H9 (cell line): ENCODE measurements around the gene DNAJC18. TPM values are rescaled to one million over a fixed set of nuclear protein-coding genes. Genes with fewer than 3 reads are reported as not detected.

ENCODE experiments used
- DNase-seq: peaks from one replicate; pipeline ENCODE4 v3.0.0-alpha.2; 2017
- H2AFZ ChIP-seq: one replicate; pipeline ENCODE4 v1.6.1; 2013; ENCODE audit warnings: mild to moderate bottlenecking, low read length, control low read depth, moderate library complexity
- H2AK5ac ChIP-seq: 2 replicates; pipeline ENCODE4 v1.6.1; 2013; ENCODE audit warnings: low read length, control low read depth, mixed read lengths; ENCODE audit not compliant: insufficient read length
- H2BK120ac ChIP-seq: one replicate; pipeline ENCODE4 v1.6.1; 2013; ENCODE audit warnings: low read depth, mild to moderate bottlenecking, low read length, control low read depth, inconsistent platforms; ENCODE audit not compliant: poor library complexity, severe bottlenecking
- H2BK12ac ChIP-seq: 2 replicates; pipeline ENCODE4 v1.6.1; 2013; ENCODE audit warnings: low read length, control low read depth, mixed read lengths, low read depth; ENCODE audit not compliant: insufficient read length
- H2BK15ac ChIP-seq: 2 replicates; pipeline ENCODE4 v1.6.1; 2013; ENCODE audit warnings: low read depth, low read length, control low read depth
- H2BK20ac ChIP-seq: one replicate; pipeline ENCODE4 v1.6.1; 2013; ENCODE audit warnings: low read depth, mild to moderate bottlenecking, low read length, control low read depth, inconsistent platforms; ENCODE audit not compliant: poor library complexity, severe bottlenecking
- H2BK5ac ChIP-seq: 2 replicates; pipeline ENCODE4 v1.6.1; 2013; ENCODE audit warnings: low read length, control low read depth, mixed read lengths; ENCODE audit not compliant: insufficient read length
- H3K14ac ChIP-seq: 2 replicates; pipeline ENCODE4 v1.6.1; 2013; ENCODE audit warnings: low read length, control low read depth; ENCODE audit not compliant: insufficient read depth
- H3K18ac ChIP-seq: 2 replicates; pipeline ENCODE4 v1.6.1; 2013; ENCODE audit warnings: low read depth, mild to moderate bottlenecking, mixed read lengths, low read length, control low read depth; ENCODE audit not compliant: insufficient read length
- H3K23ac ChIP-seq: 2 replicates; pipeline ENCODE4 v1.6.1; 2013; ENCODE audit warnings: low read length, control low read depth, mixed read lengths, low read depth; ENCODE audit not compliant: insufficient read length
- H3K23me2 ChIP-seq: 2 replicates; pipeline ENCODE4 v1.6.1; 2013; ENCODE audit warnings: low read depth, mild to moderate bottlenecking, mixed read lengths, low read length, control low read depth; ENCODE audit not compliant: insufficient read length, poor library complexity, severe bottlenecking
- H3K27ac ChIP-seq: 2 replicates; pipeline ENCODE4 v1.5.1; 2013; ENCODE audit warnings: low read length, control low read depth, mixed read lengths, low read depth; ENCODE audit not compliant: insufficient read length
- H3K27me3 ChIP-seq: 2 replicates; pipeline ENCODE4 v1.6.1; 2013; ENCODE audit warnings: low read length, control low read depth, inconsistent platforms; ENCODE audit not compliant: insufficient read depth
- H3K4ac ChIP-seq: 2 replicates; pipeline ENCODE4 v1.6.1; 2013; ENCODE audit warnings: low read depth, mild to moderate bottlenecking, control low read depth, inconsistent platforms, low read length, moderate library complexity
- H3K4me1 ChIP-seq: 2 replicates; pipeline ENCODE4 v1.6.1; 2013; ENCODE audit warnings: low read length, control low read depth, inconsistent platforms; ENCODE audit not compliant: insufficient read depth
- H3K4me2 ChIP-seq: 2 replicates; pipeline ENCODE4 v1.6.1; 2013; ENCODE audit warnings: low read length, control low read depth, mixed read lengths; ENCODE audit not compliant: insufficient read length, insufficient read depth
- H3K56ac ChIP-seq: 2 replicates; pipeline ENCODE4 v1.6.1; 2013; ENCODE audit warnings: low read depth, mild to moderate bottlenecking, mixed read lengths, low read length, control low read depth; ENCODE audit not compliant: insufficient read length
- H3K79me1 ChIP-seq: 2 replicates; pipeline ENCODE4 v1.6.1; 2013; ENCODE audit warnings: low read depth, mild to moderate bottlenecking, moderate library complexity, low read length, control low read depth, inconsistent platforms; ENCODE audit not compliant: insufficient read depth, poor library complexity, severe bottlenecking
- H3K79me2 ChIP-seq: 2 replicates; pipeline ENCODE4 v1.6.1; 2013; ENCODE audit warnings: low read length, control low read depth, inconsistent platforms; ENCODE audit not compliant: insufficient read depth
- H3K9ac ChIP-seq: 2 replicates; pipeline ENCODE4 v1.6.1; 2013; ENCODE audit warnings: low read length, control low read depth, mixed read lengths; ENCODE audit not compliant: insufficient read length; ENCODE audit errors: extremely low read depth
- H3K9me3 ChIP-seq: one replicate; pipeline ENCODE4 v1.6.1; 2013; ENCODE audit warnings: low read depth, low read length, inconsistent platforms; ENCODE audit not compliant: control insufficient read depth
- H3T11ph ChIP-seq: one replicate; pipeline ENCODE4 v1.6.1; 2013; ENCODE audit warnings: mild to moderate bottlenecking, low read length, control low read depth, inconsistent platforms
- H4K20me1 ChIP-seq: one replicate; pipeline ENCODE4 v1.6.1; 2013; ENCODE audit not compliant: control insufficient read depth, insufficient read length, insufficient read depth
- H4K5ac ChIP-seq: 2 replicates; pipeline ENCODE4 v1.6.1; 2013; ENCODE audit warnings: low read depth, mild to moderate bottlenecking, mixed read lengths, low read length, control low read depth; ENCODE audit not compliant: insufficient read length
- H4K8ac ChIP-seq: replicated peaks from 2 replicates; pipeline ENCODE4 v1.6.1; 2013; ENCODE audit warnings: low read length, control low read depth, mixed read lengths, low read depth; ENCODE audit not compliant: insufficient read length
- H4K91ac ChIP-seq: 2 replicates; pipeline ENCODE4 v1.6.1; 2013; ENCODE audit warnings: low read depth, mild to moderate bottlenecking, moderate library complexity, mixed read lengths, low read length, control low read depth; ENCODE audit not compliant: insufficient read length
- H3K27ac Mint-ChIP-seq, 3 experiments: 2 replicates in 2 of 3; 3 replicates in 1 of 3; pipeline ENCODE4 v1.8.0; 2020 to 2021; ENCODE audit warnings: mixed read lengths in 3 of 3, mild to moderate bottlenecking in 1 of 3, moderate library complexity in 1 of 3
- H3K27me3 Mint-ChIP-seq: 2 replicates; pipeline ENCODE4 v1.8.0; 2021; ENCODE audit warnings: low read depth, mild to moderate bottlenecking, moderate library complexity, mixed read lengths
- H3K36me3 Mint-ChIP-seq, 3 experiments: 2 replicates in 2 of 3; 3 replicates in 1 of 3; pipeline ENCODE4 v1.8.0; 2020 to 2021; ENCODE audit warnings: low read depth in 3 of 3, mixed read lengths in 3 of 3; ENCODE audit not compliant: insufficient read depth in 1 of 3
- H3K4me1 Mint-ChIP-seq, 2 experiments: 2 replicates each; pipeline ENCODE4 v1.8.0; 2020; ENCODE audit warnings: mixed read lengths in 2 of 2
- H3K4me3 Mint-ChIP-seq, 2 experiments: 2 replicates in 1 of 2; 3 replicates in 1 of 2; pipeline ENCODE4 v1.8.0; 2020 to 2021; ENCODE audit warnings: mild to moderate bottlenecking in 2 of 2, mixed read lengths in 2 of 2, moderate library complexity in 1 of 2
- H3K9me3 Mint-ChIP-seq, 2 experiments: 2 replicates in 1 of 2; 3 replicates in 1 of 2; pipeline ENCODE4 v1.8.0; 2020; ENCODE audit warnings: mild to moderate bottlenecking in 2 of 2, mixed read lengths in 2 of 2, moderate library complexity in 1 of 2
- CTCF ChIP-seq: fragments of 200-600 bp; sonication (generic); conservative IDR thresholded peaks from 3 replicates; pipeline ENCODE4 v1.8.0; 2021; ENCODE audit warnings: antibody characterized with exemption, mild to moderate bottlenecking
- WGBS: extraction: QIAGEN DNeasy Blood & Tissue Kit; methylation state at CpG from one replicate; pipeline ENCODE4 v1.1.7; 2013; ENCODE audit warnings: missing lambda C conversion rate, low lambda C conversion rate, mixed read lengths; ENCODE audit not compliant: insufficient read length; ENCODE audit errors: extremely low coverage; 5-methylcytosine and 5-hydroxymethylcytosine counted together
- total RNA-seq: library from RNA; stranded (reverse); gene quantifications from 2 replicates; pipeline ENCODE4 v1.2.1, GENCODE V29; 2021

DNAJC18 gene
- total RNA-seq, 1 experiment from 2014 or later: 26.5 TPM

GRCh38 chr5:139474890-139475791 is 35.8 kb upstream of the DNAJC18 start:
- peak overlapping the region; percentile 2 to 91 (median 2); a peak in 3 of 7 replicates for H3K27ac Mint-ChIP-seq

More at GRCh38 chr5:139474890-139475791, 35.8 kb upstream of the DNAJC18 start:
- no peak overlapping the region for H2BK12ac ChIP-seq
- no peaks in the 10 kb centered on the region for H3K9me3 ChIP-seq
- no peak overlapping the region for H2BK5ac ChIP-seq
- no peak overlapping the region for H2BK120ac ChIP-seq
- H3K4me2 ChIP-seq: no peak overlapping the region
- H2BK15ac ChIP-seq: no peak overlapping the region
- no peak overlapping the region for H3K4ac ChIP-seq
- H3K18ac ChIP-seq: peak overlapping the region; percentile 11
- H4K20me1 ChIP-seq: no peaks in the 10 kb centered on the region
- no peak for DNase-seq
- WGBS: no CpG with 5 or more reads among the region's 13 CpGs
- no peaks in the 10 kb centered on the region for H3K9me3 Mint-ChIP-seq
- no peak overlapping the region for H4K8ac ChIP-seq
- no peaks in the 10 kb centered on the region for H3K23me2 ChIP-seq
- H3K36me3 Mint-ChIP-seq: no peaks in the 10 kb centered on the region
- no peak overlapping the region for H3K4me3 Mint-ChIP-seq
- TF ChIP-seq CTCF: no peak
- H3K23ac ChIP-seq: no peak overlapping the region
- H3K27me3 Mint-ChIP-seq: peaks cover 7% of the 10 kb centered on the region
- H3K14ac ChIP-seq: peak overlapping the region; percentile 42; the same call in 1 of the 2 replicates
- no peak overlapping the region for H3K56ac ChIP-seq
- H3K27ac ChIP-seq: no peak overlapping the region
- no peak overlapping the region for H4K5ac ChIP-seq
- H3K79me2 ChIP-seq: no peaks in the 10 kb centered on the region
- no peak overlapping the region for H2AFZ ChIP-seq
- peaks cover 45 to 54% of the 10 kb centered on the region in 2 experiments for H3K4me1 Mint-ChIP-seq
- no peak overlapping the region for H3K9ac ChIP-seq
- no peak overlapping the region for H3T11ph ChIP-seq
- no peak overlapping the region for H4K91ac ChIP-seq
- no peaks in the 10 kb centered on the region for H3K27me3 ChIP-seq
- H3K4me1 ChIP-seq: peaks cover 5% of the 10 kb centered on the region; the same call in 1 of the 2 replicates
- no peak overlapping the region for H2BK20ac ChIP-seq
- H3K79me1 ChIP-seq: no peaks in the 10 kb centered on the region
- no peak overlapping the region for H2AK5ac ChIP-seq
